GM23338 (cell line): ENCODE data around the gene EEF1AKMT2. TPM values are rescaled to one million over a fixed set of nuclear protein-coding genes. Genes with fewer than 3 reads are reported as not detected.

ENCODE experiments used
- ATAC-seq: fragments of 200-7000 bp; cut with Tn5 transposase; 3 replicates; pipeline ENCODE4 v1.9.1; 2020
- DNase-seq: peaks from one replicate; pipeline ENCODE4 v3.0.0-alpha.2; 2015; ENCODE audit warnings: low spot score
- H2AFZ ChIP-seq: fragments of 200-600 bp; sonication (generic); 2 replicates; pipeline ENCODE4 v1.8.0; 2016; ENCODE audit warnings: antibody characterized with exemption, mild to moderate bottlenecking, moderate library complexity
- H3F3A ChIP-seq: fragments of 200-600 bp; sonication (generic); replicated peaks from 2 replicates; pipeline ENCODE4 v1.8.0; 2017; ENCODE audit warnings: antibody characterized with exemption, mixed run types, low read depth
- H3K27ac ChIP-seq: fragments of 200-600 bp; sonication (generic); 2 replicates; pipeline ENCODE4 v1.6.1; 2016; ENCODE audit warnings: low read depth
- H3K27me3 ChIP-seq: fragments of 200-600 bp; sonication (generic); 2 replicates; pipeline ENCODE4 v1.8.0; 2016; ENCODE audit warnings: mild to moderate bottlenecking, mixed run types, moderate library complexity; ENCODE audit not compliant: insufficient read depth
- H3K36me3 ChIP-seq: fragments of 200-600 bp; sonication (generic); 2 replicates; pipeline ENCODE4 v1.8.0; 2016; ENCODE audit warnings: mild to moderate bottlenecking; ENCODE audit not compliant: insufficient read depth
- H3K4me1 ChIP-seq: fragments of 200-600 bp; sonication (generic); 2 replicates; pipeline ENCODE4 v1.8.0; 2016; ENCODE audit warnings: mild to moderate bottlenecking, moderate library complexity; ENCODE audit not compliant: insufficient read depth
- H3K4me2 ChIP-seq: fragments of 200-600 bp; sonication (generic); 2 replicates; pipeline ENCODE4 v1.7.1; 2017; ENCODE audit warnings: mixed run types
- H3K4me3 ChIP-seq: fragments of 200-600 bp; sonication (generic); 2 replicates; pipeline ENCODE4 v1.6.1; 2016; ENCODE audit warnings: mixed run types
- H3K79me2 ChIP-seq: fragments of 200-600 bp; sonication (generic); replicated peaks from 2 replicates; pipeline ENCODE4 v1.8.0; 2017; ENCODE audit warnings: mild to moderate bottlenecking; ENCODE audit not compliant: insufficient read depth
- H3K9me2 ChIP-seq: fragments of 200-600 bp; sonication (generic); 2 replicates; pipeline ENCODE4 v1.8.0; 2017; ENCODE audit not compliant: insufficient read depth
- H4K20me1 ChIP-seq: fragments of 200-600 bp; sonication (generic); replicated peaks from 2 replicates; pipeline ENCODE4 v1.8.0; 2017; ENCODE audit warnings: mild to moderate bottlenecking; ENCODE audit not compliant: insufficient read depth
- H3K27ac Mint-ChIP-seq: 2 replicates; pipeline ENCODE4 v1.8.0; 2020; ENCODE audit warnings: inconsistent platforms, mild to moderate bottlenecking, moderate library complexity, mixed read lengths
- H3K27me3 Mint-ChIP-seq: 3 replicates; pipeline ENCODE4 v1.8.0; 2022; ENCODE audit warnings: low read depth, mild to moderate bottlenecking, moderate library complexity, mixed read lengths, inconsistent platforms; ENCODE audit not compliant: insufficient read depth, poor library complexity
- H3K36me3 Mint-ChIP-seq: 3 replicates; pipeline ENCODE4 v1.8.0; 2021; ENCODE audit warnings: low read depth, mild to moderate bottlenecking, inconsistent platforms, moderate library complexity, mixed read lengths
- H3K4me1 Mint-ChIP-seq: 3 replicates; pipeline ENCODE4 v1.8.0; 2020; ENCODE audit warnings: mild to moderate bottlenecking, inconsistent platforms, mixed read lengths
- H3K4me3 Mint-ChIP-seq: 3 replicates; pipeline ENCODE4 v1.8.0; 2021; ENCODE audit warnings: moderate library complexity, mild to moderate bottlenecking, inconsistent platforms, mixed read lengths
- H3K9me3 Mint-ChIP-seq: 3 replicates; pipeline ENCODE4 v1.8.0; 2020; ENCODE audit warnings: moderate library complexity, mild to moderate bottlenecking, inconsistent platforms, mixed read lengths
- CREB1 ChIP-seq: fragments of 250-450 bp; sonication (Bioruptor Pico); IDR thresholded peaks from 2 replicates; pipeline ENCODE4 v1.5.0; 2020; ENCODE audit warnings: low read depth, mild to moderate bottlenecking, moderate library complexity
- EZH2 ChIP-seq: fragments of 200-600 bp; sonication (generic); IDR thresholded peaks from one replicate; pipeline ENCODE4 v1.8.0; 2017; ENCODE audit warnings: antibody characterized with exemption, mild to moderate bottlenecking, low read depth; ENCODE audit not compliant: unreplicated experiment
- EZH2phosphoT487 ChIP-seq: fragments of 200-600 bp; sonication (generic); IDR thresholded peaks from one replicate; pipeline ENCODE4 v1.8.1; 2018; ENCODE audit warnings: antibody characterized with exemption; ENCODE audit not compliant: unreplicated experiment
- POLR2AphosphoS5 ChIP-seq: IDR thresholded peaks from 2 replicates; pipeline ENCODE4 v1.6.1; 2016; ENCODE audit warnings: antibody characterized with exemption, low read depth
- STAT1 ChIP-seq: IDR thresholded peaks from one replicate; pipeline ENCODE4 v1.6.1; 2016; ENCODE audit warnings: antibody characterized with exemption; ENCODE audit not compliant: unreplicated experiment
- ZNF114 ChIP-seq: fragments of 250-450 bp; sonication (Bioruptor Pico); IDR thresholded peaks from 2 replicates; pipeline ENCODE4 v1.5.0; 2020; ENCODE audit warnings: mild to moderate bottlenecking, moderate library complexity
- ZNF331 ChIP-seq: fragments of 250-450 bp; sonication (Bioruptor Pico); IDR thresholded peaks from 2 replicates; pipeline ENCODE4 v1.5.0; 2020; ENCODE audit warnings: low read depth, mild to moderate bottlenecking, moderate library complexity
- ZNF462 ChIP-seq: fragments of 250-450 bp; sonication (Bioruptor Pico); IDR thresholded peaks from 2 replicates; pipeline ENCODE4 v1.5.0; 2020; ENCODE audit warnings: mild to moderate bottlenecking, moderate library complexity
- polyA plus RNA-seq: library from polyadenylated mRNA; unstranded; fragments of >200 nt; fragmentation: Nextera tagmentation; extraction: Ambion mirVana; gene quantifications from 2 replicates; pipeline ENCODE4 v1.2.1, GENCODE V29; 2016
- total RNA-seq: library from RNA; depleted of rRNA; stranded (reverse); fragments of >200 nt; shearing (Covaris generic); gene quantifications from 2 replicates; pipeline ENCODE4 v1.2.3, GENCODE V29; 2014

The EEF1AKMT2 gene
- total and polyA plus RNA-seq, 2 experiments from 2014 or later, result 35.0 to 38.0 TPM

- TF ChIP-seq ZNF462 (CRISPR knock-in tag) (no peak), CREB1 (no peak), EZH2 (no peak)
These were observed 34.6 kb upstream of the EEF1AKMT2 start (continued) for GRCh38 chr10:124826262-124826661.

DNA sequence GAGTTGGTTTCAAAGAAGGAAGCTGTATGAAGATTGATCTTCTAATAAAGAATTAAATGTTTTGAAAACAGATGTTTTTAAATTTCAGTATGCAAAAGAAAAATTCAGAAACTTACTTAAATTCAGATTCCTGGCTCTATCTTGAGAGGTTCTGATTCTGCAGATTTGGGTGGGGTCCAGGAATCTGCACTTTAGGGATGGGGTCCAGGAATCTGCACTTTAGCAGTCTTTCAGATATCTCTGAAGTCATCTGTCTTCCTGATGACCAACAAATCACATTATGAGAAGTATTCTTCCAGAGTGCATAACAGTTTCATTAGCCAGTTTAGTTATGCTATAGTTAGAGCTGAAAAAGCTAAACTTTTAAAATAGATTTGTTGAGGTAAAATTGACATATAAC lies 34.0 kb upstream of the EEF1AKMT2 start:
- Histone ChIP-seq H3K36me3 (peaks cover 13% of the 10 kb centered on the region), H4K20me1 (no peaks in the 10 kb centered on the region; the same call in 1 of the 2 replicates), H3K79me2 (no peaks in the 10 kb centered on the region), H3F3A (no peaks in the 10 kb centered on the region; the same call in 1 of the 2 replicates), H3K27ac (no peak overlapping the region), H2AFZ (no peak overlapping the region), H3K9me2 (no peaks in the 10 kb centered on the region), H3K4me1 (no peaks in the 10 kb centered on the region), H3K4me3 (no peak overlapping the region), H3K4me2 (no peak overlapping the region), H3K27me3 (no peaks in the 10 kb centered on the region)
- no peak for ATAC-seq
- DNase-seq, result no peak
- no peaks in the 10 kb centered on the region for H3K4me1 Mint-ChIP-seq
- peaks cover 1% of the 10 kb centered on the region for H3K27me3 Mint-ChIP-seq
- H3K4me3 Mint-ChIP-seq, result no peak overlapping the region
- H3K36me3 Mint-ChIP-seq, result peaks cover 36% of the 10 kb centered on the region; the same call in 2 of the 3 replicates
- no peak overlapping the region for H3K27ac Mint-ChIP-seq
- no peaks in the 10 kb centered on the region for H3K9me3 Mint-ChIP-seq
- no peak for TF ChIP-seq POLR2AphosphoS5
- TF ChIP-seq ZNF331 (CRISPR knock-in tag), result no peak
- TF ChIP-seq STAT1, result no peak
- no peak for TF ChIP-seq ZNF114 (CRISPR knock-in tag)
- no peak for TF ChIP-seq ZNF462 (CRISPR knock-in tag)
- TF ChIP-seq EZH2phosphoT487, result no peak
- TF ChIP-seq EZH2, result no peak
